OCI-M2 (cell line): ENCODE data around the gene STARD13.

Experiments used
- DNase-seq: peaks from one replicate; lab custom pipeline; 2025; ENCODE audit not compliant: unreplicated experiment; lab: John Stamatoyannopoulos, UW

STARD13 gene

GRCh38 chr13:33153421-33154404 is 131.8 kb downstream of the STARD13 start:
- DNase-seq = no peak

GRCh38 chr13:33152389-33152788 is 133.2 kb downstream of the STARD13 start:
- DNase-seq = no peak

GRCh38 chr13:33150662-33151061 is 134.9 kb downstream of the STARD13 start:
- no peak for DNase-seq

GRCh38 chr13:33150126-33150525 is 135.4 kb downstream of the STARD13 start:
- no peak for DNase-seq

GRCh38 chr13:33147832-33148231 is 137.7 kb downstream of the STARD13 start:
- DNase-seq = no peak

GRCh38 chr13:33146843-33147611 is 138.5 kb downstream of the STARD13 start:
- no peak for DNase-seq

- DNase-seq = no peak
Observed at GRCh38 chr13:33145667-33146066, 139.9 kb downstream of the STARD13 start.

GRCh38 chr13:33144358-33144784 is 141.2 kb downstream of the STARD13 start:
- DNase-seq = no peak

- DNase-seq = no peak
Observed at GRCh38 chr13:33139780-33140535, 145.6 kb downstream of the STARD13 start.

GRCh38 chr13:33139184-33139583 is 146.4 kb downstream of the STARD13 start:
- DNase-seq = no peak

GRCh38 chr13:33138441-33138840 is 147.1 kb downstream of the STARD13 start:
- DNase-seq = no peak

GRCh38 chr13:33137721-33138120 is 147.8 kb downstream of the STARD13 start:
- no peak for DNase-seq

GRCh38 chr13:33135097-33135496 is 150.5 kb downstream of the STARD13 start:
- DNase-seq = no peak

GRCh38 chr13:33134213-33134612 is 151.3 kb downstream of the STARD13 start:
- no peak for DNase-seq

- DNase-seq = no peak
Observed at GRCh38 chr13:33132644-33133440, 152.7 kb downstream of the STARD13 start.

- no peak for DNase-seq
Observed at GRCh38 chr13:33129886-33130285, 155.7 kb downstream of the STARD13 start.

- DNase-seq = no peak
Observed at GRCh38 chr13:33129094-33129832, 156.3 kb downstream of the STARD13 start.

GRCh38 chr13:33128134-33128533 is 157.4 kb downstream of the STARD13 start:
- DNase-seq = no peak

- no peak for DNase-seq
Observed at GRCh38 chr13:33127009-33127551, 158.5 kb downstream of the STARD13 start.
